Right renal pelvis (tissue), 4 donors: ENCODE data around the gene TM7SF3. TPM values are rescaled to one million over a fixed set of nuclear protein-coding genes. Genes with fewer than 3 reads are reported as not detected.

ENCODE experiments used
- DNase-seq, 4 donors: peaks; one replicate each; pipeline ENCODE4 v3.0.0-alpha.2; 2013; ENCODE audit warnings: low read depth in 4 of 4, low spot score in 3 of 4, missing footprints in 1 of 4
- polyA plus RNA-seq, 4 donors: library from polyadenylated mRNA; unstranded; fragments of 120-200 nt; gene quantifications; one replicate each; pipeline ENCODE4 v1.2.1, GENCODE V29; 2013; ENCODE audit not compliant: insufficient read length in 4 of 4

Gene TM7SF3
- polyA plus RNA-seq, 4 donors, result 90.3 to 108 (median 99.4) TPM

GRCh38 chr12:26937443-26937862 lies 76.7 kb downstream of the TM7SF3 start:
- no peak for DNase-seq

DNA sequence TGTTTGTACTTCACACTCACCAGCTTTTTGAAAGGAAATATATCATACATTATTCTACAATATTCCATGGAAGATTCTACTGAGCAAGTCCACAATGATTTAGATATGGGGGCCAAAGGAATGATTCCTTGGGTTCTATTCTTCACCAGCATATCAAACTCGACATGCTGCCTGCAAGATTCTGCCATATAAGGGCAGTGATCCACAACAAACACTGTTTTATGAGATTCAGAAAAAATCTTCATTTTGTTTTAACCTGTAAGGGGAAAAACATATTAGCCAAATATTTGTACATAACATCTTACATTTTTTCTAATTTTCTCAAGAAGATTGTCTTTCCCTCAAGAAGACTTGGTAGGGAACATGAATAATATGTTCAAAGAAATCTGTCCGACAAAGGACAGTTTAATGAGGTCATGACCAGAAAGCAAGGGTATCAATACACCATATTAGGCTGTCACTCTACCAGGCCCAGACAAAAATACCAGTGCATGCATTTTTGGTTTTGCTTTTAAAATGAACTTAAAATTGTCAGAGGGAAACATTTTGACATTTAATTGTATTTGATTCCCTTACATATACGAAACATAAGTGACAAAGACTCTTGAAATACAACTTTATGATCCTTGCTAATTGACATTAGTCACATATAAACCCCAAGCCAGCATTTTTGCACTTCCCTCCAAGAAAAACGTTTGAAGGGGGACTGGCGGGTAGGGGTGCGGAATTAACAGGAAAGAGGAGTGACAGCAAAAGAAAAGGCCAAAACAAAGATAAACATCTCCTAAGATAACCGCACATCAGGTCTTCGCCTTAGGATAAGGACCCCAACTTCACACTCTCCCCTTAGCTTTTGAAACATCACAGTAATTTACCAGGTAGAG lies 77.4 kb downstream of the TM7SF3 start:
- DNase-seq, result no peak

- no peak for DNase-seq
Measured at GRCh38 chr12:26935636-26936378, 78.4 kb downstream of the TM7SF3 start.

GRCh38 chr12:26929590-26929989 lies 84.6 kb downstream of the TM7SF3 start:
- no peak for DNase-seq

DNA sequence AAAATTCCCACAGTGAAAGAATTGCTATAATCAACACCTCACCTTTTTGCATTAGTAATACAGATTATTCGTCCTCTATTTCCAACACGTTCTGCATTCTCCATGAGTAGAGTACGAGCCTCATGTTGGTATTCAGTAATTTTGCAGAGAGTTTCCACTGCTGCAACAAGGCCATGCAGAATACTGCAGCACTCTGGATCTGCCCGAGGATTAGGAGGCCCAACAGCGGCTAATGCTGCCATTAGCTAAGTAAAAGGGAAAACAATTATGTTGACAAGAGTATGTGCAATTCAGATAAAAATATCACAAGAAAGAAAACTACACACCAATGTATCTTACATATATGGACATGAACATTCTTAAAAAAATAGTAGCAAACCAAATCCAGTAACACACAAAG lies 85.5 kb downstream of the TM7SF3 start:
- DNase-seq, result no peak

Other genes with a start within 250 kb of the TM7SF3 start
- gene ITPR2, start 181.2 kb downstream of the TM7SF3 start, polyA plus RNA-seq, result 10 to 100 TPM; 12.7 to 16.7 (median 13.7) TPM
- gene INTS13, start 76.4 kb downstream of the TM7SF3 start, polyA plus RNA-seq, result 10 to 100 TPM; 34.4 to 40.4 (median 37.3) TPM
- gene FGFR1OP2, start 75.9 kb downstream of the TM7SF3 start, polyA plus RNA-seq, result 10 to 100 TPM; 50.7 to 71.5 (median 61.3) TPM
- gene MED21, start 8.2 kb upstream of the TM7SF3 start, polyA plus RNA-seq, result 10 to 100 TPM; 54.7 to 72.7 (median 67.2) TPM
- under 1 TPM in 1 of 4 donors, not detected in 3; 0.08 TPM for gene C12orf71, start 68.2 kb upstream of the TM7SF3 start, polyA plus RNA-seq
- 10 to 100 TPM; 34.9 to 45.6 (median 39.5) TPM for gene STK38L, start 229.9 kb upstream of the TM7SF3 start, polyA plus RNA-seq